ENCODE data around the gene CDC37. TPM values are rescaled to one million over a fixed set of nuclear protein-coding genes. Genes with fewer than 3 reads are reported as not detected.

Gene CDC37
- total and polyA plus RNA-seq, 11 donors, result 108 to 282 (median 141) TPM

GRCh38 chr19:10419646-10420443 is 16.5 kb upstream of the CDC37 start:
- intact Hi-C loops (cut with DNase I), result loop anchor here in 2 of 10 donors (5.0 to 10.0 kb wide), 2 partner anchors 145 to 147 kb away; partner anchors contain the start of genes CDKN2D (in 2 of the 2) and KRI1 (in 2 of the 2)
- no peaks in the 10 kb centered on the region for H3K36me3 ChIP-seq
- ATAC-seq (no peak), DNase-seq (no peak)
- H3K27me3 ChIP-seq, result peaks cover 41 to 84% (median 72%) of the 10 kb centered on the region in 9 donors
- 1 to 3% (median 1%) methylated on average over 33 to 61 of the region's 61 CpGs for WGBS, 4 donors
- peaks cover 0 to 63% (median 35%) of the 10 kb centered on the region in 12 donors for H3K4me1 ChIP-seq
- H3K9me3 ChIP-seq, result no peaks in the 10 kb centered on the region
- no peak overlapping the region for H3K27ac ChIP-seq
- TF ChIP-seq POLR2A (IDR thresholded peaks at IDR 0.05) (no peak), CTCF (IDR thresholded peaks at IDR 0.05) (no peak)
- H3K4me3 ChIP-seq, result peak overlapping the region in 11 of 12 donors; percentile 10 to 50 (median 28)

- Histone ChIP-seq H3K27me3 (peaks cover 41 to 84% (median 71%) of the 10 kb centered on the region in 9 donors), H3K9me3 (peaks cover 0 to 4% (median 0%) of the 10 kb centered on the region in 12 donors), H3K36me3 (no peaks in the 10 kb centered on the region), H3K4me3 (peak overlapping the region in 8 of 12 donors; percentile 9 to 50 (median 19)), H3K27ac (no peak overlapping the region), H3K4me1 (peaks cover 0 to 56% (median 33%) of the 10 kb centered on the region in 12 donors)
- WGBS, 4 donors, result 0 to 2% (median 1%) methylated on average over 20 to 39 of the region's 40 CpGs
- ATAC-seq, result no peak
- intact Hi-C loops (cut with DNase I), result loop anchor here in 2 of 10 donors (5.0 to 10.0 kb wide), 2 partner anchors 146 to 148 kb away; partner anchors contain the start of genes CDKN2D (in 2 of the 2) and KRI1 (in 2 of the 2)
- TF ChIP-seq CTCF (IDR thresholded peaks at IDR 0.05), result no peak
- TF ChIP-seq POLR2A (IDR thresholded peaks at IDR 0.05), result no peak
- no peak for DNase-seq
These were observed 15.9 kb upstream of the CDC37 start for GRCh38 chr19:10419200-10419645.

- peaks cover 0 to 51% (median 30%) of the 10 kb centered on the region in 12 donors for H3K4me1 ChIP-seq
- peaks cover 0 to 5% (median 0%) of the 10 kb centered on the region in 12 donors for H3K9me3 ChIP-seq
- H3K27me3 ChIP-seq, result peaks cover 41 to 78% (median 66%) of the 10 kb centered on the region in 9 donors
- no peak for DNase-seq
- WGBS, 4 donors, result 1 to 3% (median 2%) methylated on average over 24 to 32 of the region's 32 CpGs
- no peak for ATAC-seq
- intact Hi-C loops (cut with DNase I), result loop anchor here in 2 of 10 donors (5.0 to 10.0 kb wide), 2 partner anchors 146 to 149 kb away; partner anchors contain the start of genes CDKN2D (in 2 of the 2) and KRI1 (in 2 of the 2)
- peak overlapping the region in 2 of 12 donors; percentile 9 to 33 for H3K4me3 ChIP-seq
- no peak for TF ChIP-seq CTCF (IDR thresholded peaks at IDR 0.05)
- H3K36me3 ChIP-seq, result no peaks in the 10 kb centered on the region
- no peak overlapping the region for H3K27ac ChIP-seq
These were observed 15.3 kb upstream of the CDC37 start for GRCh38 chr19:10418485-10419199.

- intact Hi-C loops (cut with DNase I), result loop anchor here in 2 of 10 donors (5.0 to 10.0 kb wide), 2 partner anchors 147 to 149 kb away; partner anchors contain the start of genes CDKN2D (in 2 of the 2) and KRI1 (in 2 of the 2)
- H3K36me3 ChIP-seq, result no peaks in the 10 kb centered on the region
- no peak overlapping the region for H3K27ac ChIP-seq
- H3K4me1 ChIP-seq, result peaks cover 0 to 49% (median 30%) of the 10 kb centered on the region in 12 donors
- H3K4me3 ChIP-seq, result no peak overlapping the region
- no peak for DNase-seq
- no peak for TF ChIP-seq CTCF (IDR thresholded peaks at IDR 0.05)
- no peak for TF ChIP-seq POLR2A (IDR thresholded peaks at IDR 0.05)
- H3K27me3 ChIP-seq, result peaks cover 41 to 73% (median 62%) of the 10 kb centered on the region in 9 donors
- WGBS, 4 donors, result 5 to 8% (median 5%) methylated on average over 3 of the region's 3 CpGs
- peaks cover 0 to 5% (median 0%) of the 10 kb centered on the region in 12 donors for H3K9me3 ChIP-seq
- ATAC-seq, result no peak
These were observed 14.8 kb upstream of the CDC37 start for GRCh38 chr19:10418235-10418484.

All from heart left ventricle (tissue), 16 donors.